GM10266 (cell line): ENCODE measurements around the gene ZNF865.

Experiments used
- DNase-seq: peaks from one replicate; pipeline ENCODE4 v3.0.0; 2012; ENCODE audit errors: extremely low spot score
- TF ChIP-seq, protein P1 (sequence below): IDR thresholded peaks from 2 replicates; pipeline ENCODE4 v1.5.1; 2012; ENCODE audit warnings: mild to moderate bottlenecking, low read depth; ENCODE audit not compliant: control insufficient read depth, insufficient read depth; ENCODE audit errors: missing control alignments

The ZNF865 gene

DNA sequence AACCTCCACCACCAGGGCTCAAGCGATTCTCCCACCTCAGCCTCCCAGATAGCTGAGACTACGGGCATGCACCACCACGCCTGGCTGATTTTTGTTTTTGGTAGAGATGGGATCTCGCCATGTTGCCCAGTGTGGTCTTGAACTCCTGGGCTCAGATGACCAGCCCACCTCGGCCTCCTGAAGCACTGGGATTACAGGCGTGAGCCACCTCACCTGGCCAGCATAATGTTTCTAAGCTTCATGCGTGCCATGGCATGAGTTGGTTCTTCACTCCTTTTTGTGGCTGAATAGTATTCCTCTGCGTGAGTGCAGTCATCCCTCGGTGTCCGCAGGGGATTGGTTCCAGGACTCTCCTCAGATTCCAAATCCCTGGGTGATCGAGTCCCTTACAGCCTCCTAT lies 20.6 kb upstream of the ZNF865 start:
- TF ChIP-seq, protein P1, sequence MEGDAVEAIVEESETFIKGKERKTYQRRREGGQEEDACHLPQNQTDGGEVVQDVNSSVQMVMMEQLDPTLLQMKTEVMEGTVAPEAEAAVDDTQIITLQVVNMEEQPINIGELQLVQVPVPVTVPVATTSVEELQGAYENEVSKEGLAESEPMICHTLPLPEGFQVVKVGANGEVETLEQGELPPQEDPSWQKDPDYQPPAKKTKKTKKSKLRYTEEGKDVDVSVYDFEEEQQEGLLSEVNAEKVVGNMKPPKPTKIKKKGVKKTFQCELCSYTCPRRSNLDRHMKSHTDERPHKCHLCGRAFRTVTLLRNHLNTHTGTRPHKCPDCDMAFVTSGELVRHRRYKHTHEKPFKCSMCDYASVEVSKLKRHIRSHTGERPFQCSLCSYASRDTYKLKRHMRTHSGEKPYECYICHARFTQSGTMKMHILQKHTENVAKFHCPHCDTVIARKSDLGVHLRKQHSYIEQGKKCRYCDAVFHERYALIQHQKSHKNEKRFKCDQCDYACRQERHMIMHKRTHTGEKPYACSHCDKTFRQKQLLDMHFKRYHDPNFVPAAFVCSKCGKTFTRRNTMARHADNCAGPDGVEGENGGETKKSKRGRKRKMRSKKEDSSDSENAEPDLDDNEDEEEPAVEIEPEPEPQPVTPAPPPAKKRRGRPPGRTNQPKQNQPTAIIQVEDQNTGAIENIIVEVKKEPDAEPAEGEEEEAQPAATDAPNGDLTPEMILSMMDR: no peak
- no peak for DNase-seq

DNA sequence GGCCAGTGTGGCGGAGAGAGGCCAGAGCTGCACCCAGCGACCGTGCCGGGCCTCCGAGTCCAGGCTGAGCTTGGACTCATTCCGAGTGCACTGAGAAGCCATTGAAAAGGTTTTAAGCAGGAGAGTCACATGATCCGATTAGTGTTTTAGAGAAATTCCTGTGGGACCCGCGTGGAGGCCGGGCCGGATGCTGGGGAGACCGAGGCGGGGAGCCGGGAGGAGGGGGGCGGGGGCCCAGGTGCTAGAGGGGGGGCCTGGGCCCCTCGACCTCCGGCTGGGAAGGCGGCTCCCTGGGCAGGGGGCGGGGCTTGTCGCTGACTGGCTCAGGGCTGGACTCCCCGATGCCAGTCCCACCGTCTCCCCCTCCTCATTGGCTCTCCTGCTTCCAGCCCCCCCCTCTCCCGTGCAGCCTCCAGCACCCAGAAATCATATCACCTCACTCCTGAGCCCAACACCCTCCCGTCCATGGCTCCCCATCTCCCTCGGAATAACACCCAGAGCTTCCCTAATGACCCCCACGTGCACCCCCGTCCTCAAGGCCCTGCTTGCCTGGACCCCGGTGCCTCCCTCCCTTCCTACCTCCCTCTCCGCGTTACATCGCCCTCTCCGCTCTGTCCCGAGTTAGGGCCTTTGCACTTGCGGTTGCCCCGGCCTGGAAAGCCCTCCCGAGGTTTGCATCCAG lies 19.6 kb upstream of the ZNF865 start:
- TF ChIP-seq, protein P1: no peak
- DNase-seq: peak; percentile 70

DNA sequence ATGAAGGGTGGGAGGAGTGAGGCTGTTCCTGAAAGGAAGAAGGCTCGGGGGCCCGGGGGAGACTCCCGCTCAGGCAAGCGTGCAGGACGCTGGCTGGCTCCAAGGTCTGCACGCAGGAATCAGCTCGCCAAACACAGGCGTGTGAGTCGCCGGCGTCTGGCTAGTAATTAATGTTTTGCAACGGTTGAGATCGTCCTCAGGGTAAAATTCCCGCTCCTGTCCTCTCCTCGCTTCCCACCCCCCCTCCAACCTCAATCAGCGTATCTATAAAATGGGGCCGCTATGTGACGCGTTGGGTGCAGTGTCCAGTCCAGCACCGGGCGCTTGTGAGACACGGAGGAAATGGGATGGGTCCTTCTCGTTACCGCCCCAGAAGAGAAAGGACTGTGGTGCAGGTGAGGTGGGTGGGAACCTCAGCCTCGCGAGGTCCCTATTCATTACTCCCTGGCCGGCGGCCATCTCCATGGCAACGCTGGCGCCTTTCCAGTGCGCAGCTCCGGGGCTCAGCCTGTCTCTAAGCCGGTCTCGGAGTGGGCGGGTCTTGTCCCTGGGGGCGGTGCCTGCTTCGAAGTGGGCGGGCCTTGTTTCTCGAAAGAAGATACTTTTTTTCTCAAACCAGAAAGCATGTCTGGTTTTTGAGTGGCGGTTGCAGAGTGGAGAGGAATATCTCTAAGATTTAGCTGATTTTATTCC lies 18.3 kb upstream of the ZNF865 start:
- peak; percentile 98 for DNase-seq
- TF ChIP-seq, protein P1: no peak

DNA sequence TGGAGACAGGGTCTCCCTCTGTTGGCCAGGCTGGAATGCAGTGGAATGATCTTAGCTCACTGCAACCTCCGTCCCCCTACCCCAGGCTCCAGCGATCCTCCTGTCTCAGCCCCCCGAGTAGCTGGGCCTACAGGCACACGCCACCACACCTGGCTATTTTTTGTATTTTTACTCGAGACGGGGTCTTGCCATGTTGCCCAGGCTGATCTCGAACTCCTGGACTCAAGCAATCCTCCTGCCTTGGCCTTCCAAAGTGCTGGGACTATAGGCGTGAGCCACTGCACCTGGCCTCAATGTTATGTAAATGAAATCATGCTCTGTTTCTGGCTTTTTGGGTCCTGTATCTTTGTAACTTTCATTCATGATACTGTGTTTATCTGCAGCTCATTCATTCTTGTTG lies 16.7 kb upstream of the ZNF865 start:
- no peak for DNase-seq
- TF ChIP-seq, protein P1: no peak

DNA sequence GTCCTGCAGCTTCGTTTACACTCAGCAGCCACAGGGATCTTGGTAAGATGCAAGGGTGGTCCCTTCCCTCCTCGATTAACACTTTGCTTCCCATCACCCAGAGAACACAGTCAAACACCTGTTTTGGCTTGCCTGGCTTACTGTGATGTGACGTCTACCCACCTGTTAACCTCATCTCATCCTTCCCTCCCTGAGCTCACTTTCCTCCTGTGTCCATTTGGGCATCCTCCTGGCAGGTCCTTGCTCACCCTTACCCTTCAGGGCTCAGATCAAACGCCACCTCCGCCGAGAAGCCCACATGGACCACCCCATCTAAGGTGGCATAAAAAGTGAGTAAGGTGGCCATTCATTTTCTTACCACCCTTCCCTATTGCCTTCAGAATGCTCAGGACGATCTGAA lies 15.3 kb upstream of the ZNF865 start:
- TF ChIP-seq, protein P1: no peak
- no peak for DNase-seq

DNA sequence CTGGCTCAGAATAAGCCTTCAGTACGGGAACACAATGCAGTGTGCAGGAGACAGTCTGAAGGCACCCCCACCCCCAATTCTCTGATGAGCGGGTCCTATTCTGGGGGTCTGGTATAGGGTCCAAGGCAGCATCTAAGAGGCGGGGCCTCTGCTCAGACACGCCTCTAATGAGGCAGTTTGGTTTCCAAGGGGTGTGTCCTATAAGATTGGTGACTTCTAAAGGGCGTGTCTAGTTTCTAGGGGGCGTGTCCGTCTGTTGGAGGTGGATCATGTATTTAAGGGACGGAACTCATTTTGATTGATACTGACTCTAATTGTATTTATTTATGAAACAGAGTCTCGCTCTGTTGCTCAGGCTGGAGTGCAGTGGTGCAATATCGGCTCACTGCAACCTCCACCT lies 14.8 kb upstream of the ZNF865 start:
- no peak for DNase-seq
- TF ChIP-seq, protein P1: no peak

DNA sequence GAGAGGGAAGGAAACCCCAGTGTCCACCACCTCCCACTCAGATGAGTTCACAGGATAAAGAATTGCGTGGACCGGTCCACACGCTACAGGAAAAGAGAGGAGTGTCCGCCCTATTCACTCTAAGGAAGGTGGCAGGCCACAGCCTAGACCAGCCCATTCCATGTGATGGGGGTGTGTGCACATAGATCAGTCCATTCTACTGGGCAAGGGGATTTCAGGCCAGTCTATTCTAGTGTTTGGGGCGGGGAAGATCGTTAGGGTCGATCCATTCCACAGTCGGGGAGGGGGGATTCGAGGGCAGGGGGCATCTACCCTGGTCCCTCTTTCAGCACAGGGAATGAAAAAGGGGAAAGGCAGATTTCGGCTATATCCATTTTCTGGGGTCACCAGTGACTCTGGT lies 13.9 kb upstream of the ZNF865 start:
- no peak for DNase-seq
- TF ChIP-seq, protein P1: no peak
